PC-9 (cell line): Measurements from ENCODE around the gene E2F4.

Experiments
- EZH2 ChIP-seq: fragments of 200-600 bp; sonication (generic); IDR thresholded peaks from 2 replicates; pipeline ENCODE4 v1.8.0; 2017; ENCODE audit warnings: antibody characterized with exemption, low read depth
- TF ChIP-seq, protein P1 (sequence below): fragments of 200-600 bp; sonication (generic); conservative IDR thresholded peaks from 2 replicates; pipeline ENCODE4 v1.6.1; 2017; ENCODE audit warnings: mixed run types, antibody characterized with exemption, mild to moderate bottlenecking, moderate library complexity

DNA sequence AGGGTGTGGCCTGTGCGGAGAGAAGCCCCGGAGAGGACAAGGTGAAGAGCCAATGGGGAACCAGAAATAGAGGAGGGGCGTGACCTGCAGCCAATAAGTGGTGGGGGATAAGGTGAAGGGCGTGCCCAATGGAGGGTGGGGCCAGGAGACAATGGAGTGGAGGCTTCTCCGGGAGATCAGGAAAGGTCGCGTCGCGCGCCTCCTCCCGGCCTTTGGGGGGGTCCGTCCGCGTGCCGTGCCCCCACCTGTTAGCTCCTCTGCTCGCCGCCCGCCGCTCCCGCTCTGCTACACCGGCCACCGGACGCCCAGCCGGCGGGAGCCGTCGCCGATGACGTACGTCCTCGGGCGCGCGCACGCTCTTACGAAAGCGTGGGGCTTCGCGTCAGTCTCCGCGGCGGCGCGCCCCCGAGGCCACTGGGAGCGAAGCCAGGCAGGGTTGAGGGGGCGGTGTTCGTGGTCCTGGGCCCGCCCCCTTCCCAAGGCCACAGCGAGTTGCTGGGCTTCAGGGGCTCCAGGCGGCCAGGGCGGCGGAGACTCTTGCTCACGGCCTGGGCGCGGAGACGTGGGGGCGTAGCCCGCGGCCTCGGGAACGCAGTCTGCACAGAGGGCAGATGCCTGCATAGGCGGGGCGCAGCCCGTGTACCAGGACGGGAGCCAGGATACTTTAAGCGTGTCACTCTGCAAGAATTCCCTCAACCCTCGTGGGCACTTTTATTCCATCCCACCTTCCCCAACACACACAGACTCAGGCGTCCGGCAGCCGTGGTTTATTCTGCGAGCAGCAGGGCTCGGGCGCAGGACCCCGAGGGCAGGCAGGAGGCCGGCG, 8.1 kb upstream of the E2F4 start, which contains the start of gene MATCAP1:
- TF ChIP-seq, protein P1, sequence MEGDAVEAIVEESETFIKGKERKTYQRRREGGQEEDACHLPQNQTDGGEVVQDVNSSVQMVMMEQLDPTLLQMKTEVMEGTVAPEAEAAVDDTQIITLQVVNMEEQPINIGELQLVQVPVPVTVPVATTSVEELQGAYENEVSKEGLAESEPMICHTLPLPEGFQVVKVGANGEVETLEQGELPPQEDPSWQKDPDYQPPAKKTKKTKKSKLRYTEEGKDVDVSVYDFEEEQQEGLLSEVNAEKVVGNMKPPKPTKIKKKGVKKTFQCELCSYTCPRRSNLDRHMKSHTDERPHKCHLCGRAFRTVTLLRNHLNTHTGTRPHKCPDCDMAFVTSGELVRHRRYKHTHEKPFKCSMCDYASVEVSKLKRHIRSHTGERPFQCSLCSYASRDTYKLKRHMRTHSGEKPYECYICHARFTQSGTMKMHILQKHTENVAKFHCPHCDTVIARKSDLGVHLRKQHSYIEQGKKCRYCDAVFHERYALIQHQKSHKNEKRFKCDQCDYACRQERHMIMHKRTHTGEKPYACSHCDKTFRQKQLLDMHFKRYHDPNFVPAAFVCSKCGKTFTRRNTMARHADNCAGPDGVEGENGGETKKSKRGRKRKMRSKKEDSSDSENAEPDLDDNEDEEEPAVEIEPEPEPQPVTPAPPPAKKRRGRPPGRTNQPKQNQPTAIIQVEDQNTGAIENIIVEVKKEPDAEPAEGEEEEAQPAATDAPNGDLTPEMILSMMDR, result no peak
- TF ChIP-seq EZH2, result no peak
